ENCODE measurements around the gene MYMX. TPM values are rescaled to one million over a fixed set of nuclear protein-coding genes. Genes with fewer than 3 reads are reported as not detected.

MYMX gene
- total RNA-seq (2014; rRNA removed) (not detected in 2 replicates), Bru-seq, nascent RNA (not detected), BruChase-seq, experiment 1, labeled RNA remaining after a 6-hour chase (not detected), BruChase-seq, experiment 2, labeled RNA remaining after a 2-hour chase (not detected)
- long read RNA-seq, result 0 reads

DNA sequence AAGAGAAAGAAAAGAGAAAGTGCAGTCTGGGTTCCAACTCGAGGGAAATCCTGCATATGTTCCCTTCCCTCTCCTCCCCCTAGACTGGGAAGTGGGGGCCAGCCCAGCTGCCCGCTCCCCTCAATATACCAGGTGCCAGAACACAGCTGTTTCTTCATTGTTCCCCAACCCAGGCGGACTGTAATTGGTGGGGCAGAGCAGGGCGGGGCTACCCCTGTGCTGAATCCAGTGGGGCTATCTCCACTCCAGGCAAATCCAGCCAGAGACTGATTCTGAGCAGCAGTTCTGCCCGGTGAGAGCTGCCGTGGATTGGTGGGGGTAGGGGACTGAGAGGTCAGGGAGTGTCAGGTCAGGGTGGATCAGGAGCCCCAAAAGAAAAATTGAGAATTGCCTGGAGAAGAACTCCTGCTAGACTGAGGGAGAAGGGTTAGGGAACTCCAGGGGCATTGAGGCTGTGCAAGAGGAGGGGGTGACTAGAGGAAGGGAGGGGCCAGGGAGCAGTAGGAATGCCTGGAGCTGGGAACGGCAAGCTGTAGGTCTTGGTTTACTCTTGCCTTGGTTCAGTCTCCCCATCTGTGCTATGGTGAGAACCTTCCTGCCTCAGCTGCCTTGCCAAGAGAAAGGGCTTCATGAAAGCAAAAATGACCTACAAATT lies at the start of gene MYMX:
Gene MYMX (plus strand): TSS at position 250 of the 655 bp plus-strand sequence. CDS start 546 bp downstream, outside the sequence.
- ChIA-PET CTCF (no interaction called here), POLR2A (ENCODE audit: unreplicated experiment) (no interaction called here)
- intact Hi-C loops (cut with micrococcal nuclease), result no loop called here
- Histone ChIP-seq H3K27me3 (ENCODE audit: low read length) (no peaks in the 10 kb centered on the region), H3K9ac (ENCODE audit: low read length) (no peak within 1 kb of the TSS), H3K4me2 (ENCODE audit: low read length) (no peak within 1 kb of the TSS), H3K36me3 (ENCODE audit: low read depth, low read length) (no peaks in the 10 kb centered on the region), H3K27ac (ENCODE audit: low read length) (no peak within 1 kb of the TSS), H3K9me2 (replicated peaks; ENCODE audit: low read length) (no peaks in the 10 kb centered on the region), H3K9me3 (ENCODE audit: low read length) (no peaks in the 10 kb centered on the region), H2AFZ (ENCODE audit: low read length) (no peak within 1 kb of the TSS), H3K79me2 (ENCODE audit: low read length) (no peaks in the 10 kb centered on the region), H3K4me3 (ENCODE audit: low read length) (no peak within 1 kb of the TSS), H3K4me1 (ENCODE audit: insufficient read depth, low read length) (peaks cover 18% of the 10 kb centered on the region; the same call in 1 of the 2 replicates), H3F3A (ENCODE audit: low read length, unreplicated experiment) (peaks cover 4% of the 10 kb centered on the region), H4K20me1 (ENCODE audit: low read length) (no peaks in the 10 kb centered on the region)
- DNase-seq (no peak), ATAC-seq (no peak)
- no peak for TF ChIP-seq EZH2phosphoT487 (IDR thresholded peaks at IDR 0.05; ENCODE audit: borderline replicate concordance, low read length)
- TF ChIP-seq, protein P1, sequence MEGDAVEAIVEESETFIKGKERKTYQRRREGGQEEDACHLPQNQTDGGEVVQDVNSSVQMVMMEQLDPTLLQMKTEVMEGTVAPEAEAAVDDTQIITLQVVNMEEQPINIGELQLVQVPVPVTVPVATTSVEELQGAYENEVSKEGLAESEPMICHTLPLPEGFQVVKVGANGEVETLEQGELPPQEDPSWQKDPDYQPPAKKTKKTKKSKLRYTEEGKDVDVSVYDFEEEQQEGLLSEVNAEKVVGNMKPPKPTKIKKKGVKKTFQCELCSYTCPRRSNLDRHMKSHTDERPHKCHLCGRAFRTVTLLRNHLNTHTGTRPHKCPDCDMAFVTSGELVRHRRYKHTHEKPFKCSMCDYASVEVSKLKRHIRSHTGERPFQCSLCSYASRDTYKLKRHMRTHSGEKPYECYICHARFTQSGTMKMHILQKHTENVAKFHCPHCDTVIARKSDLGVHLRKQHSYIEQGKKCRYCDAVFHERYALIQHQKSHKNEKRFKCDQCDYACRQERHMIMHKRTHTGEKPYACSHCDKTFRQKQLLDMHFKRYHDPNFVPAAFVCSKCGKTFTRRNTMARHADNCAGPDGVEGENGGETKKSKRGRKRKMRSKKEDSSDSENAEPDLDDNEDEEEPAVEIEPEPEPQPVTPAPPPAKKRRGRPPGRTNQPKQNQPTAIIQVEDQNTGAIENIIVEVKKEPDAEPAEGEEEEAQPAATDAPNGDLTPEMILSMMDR (conservative IDR thresholded peaks at IDR 0.05; ENCODE audit: low read depth, low read length), result no peak
- TF ChIP-seq EZH2 (IDR thresholded peaks at IDR 0.05; ENCODE audit: low read length, unreplicated experiment), result no peak
- no TSS peak for BruUV-seq (replicated peaks)

DNA sequence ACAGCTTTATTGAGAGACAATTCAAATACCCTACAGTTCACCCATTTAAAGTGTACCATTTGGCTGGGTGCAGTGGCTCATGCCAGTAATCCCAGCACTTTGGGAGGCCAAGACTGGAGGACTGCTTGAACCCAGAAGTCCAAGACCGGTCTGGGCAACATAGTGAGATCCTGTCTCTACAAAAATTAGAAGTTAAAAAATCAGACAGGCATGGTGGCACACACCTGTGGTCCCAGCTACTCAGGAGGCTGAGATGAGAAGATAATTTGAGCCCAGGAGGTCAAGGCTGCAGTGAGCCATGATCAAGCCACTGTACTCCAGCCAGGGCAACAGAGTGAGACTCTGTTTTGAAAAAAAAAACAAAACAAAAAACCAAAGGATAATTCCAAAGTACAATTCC lies 49.2 kb upstream of the MYMX start:
- Histone ChIP-seq H3K4me2 (ENCODE audit: low read length) (no peak overlapping the region), H2AFZ (ENCODE audit: low read length) (no peak overlapping the region), H3K4me1 (ENCODE audit: insufficient read depth, low read length) (no peaks in the 10 kb centered on the region), H3K4me3 (ENCODE audit: low read length) (no peak overlapping the region), H3K27me3 (ENCODE audit: low read length) (no peaks in the 10 kb centered on the region), H3F3A (ENCODE audit: low read length, unreplicated experiment) (no peaks in the 10 kb centered on the region), H4K20me1 (ENCODE audit: low read length) (no peaks in the 10 kb centered on the region), H3K9me3 (ENCODE audit: low read length) (no peaks in the 10 kb centered on the region), H3K79me2 (ENCODE audit: low read length) (no peaks in the 10 kb centered on the region), H3K9ac (ENCODE audit: low read length) (no peak overlapping the region), H3K36me3 (ENCODE audit: low read depth, low read length) (no peaks in the 10 kb centered on the region), H3K9me2 (replicated peaks; ENCODE audit: low read length) (no peaks in the 10 kb centered on the region), H3K27ac (ENCODE audit: low read length) (no peak overlapping the region)
- intact Hi-C loops (cut with micrococcal nuclease), result no loop called here
- DNase-seq (no peak), ATAC-seq (no peak)
- POLR2A ChIA-PET (ENCODE audit: unreplicated experiment), result no interaction called here
- CTCF ChIA-PET, result no interaction called here
- BruUV-seq (replicated peaks), result no TSS peak
- TF ChIP-seq, protein P1 (conservative IDR thresholded peaks at IDR 0.05; ENCODE audit: low read depth, low read length), result no peak
- TF ChIP-seq EZH2 (IDR thresholded peaks at IDR 0.05; ENCODE audit: low read length, unreplicated experiment), result no peak

DNA sequence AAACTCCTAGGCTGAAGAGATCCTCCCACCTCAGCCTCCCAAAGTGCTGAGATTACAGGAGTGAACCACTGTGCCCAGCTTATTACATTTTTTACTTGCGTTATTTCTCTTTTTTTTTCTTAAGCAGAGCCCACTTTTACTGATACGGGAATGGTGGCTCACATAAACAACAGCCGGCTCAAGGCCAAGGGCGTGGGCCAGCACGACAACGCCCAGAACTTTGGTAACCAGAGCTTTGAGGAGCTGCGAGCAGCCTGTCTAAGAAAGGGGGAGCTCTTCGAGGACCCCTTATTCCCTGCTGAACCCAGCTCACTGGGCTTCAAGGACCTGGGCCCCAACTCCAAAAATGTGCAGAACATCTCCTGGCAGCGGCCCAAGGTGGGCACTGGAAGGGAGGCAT lies 47.6 kb upstream of the MYMX start:
- CTCF ChIA-PET, result no interaction called here
- intact Hi-C loops (cut with micrococcal nuclease), result no loop called here
- ATAC-seq (no peak), DNase-seq (no peak)
- Histone ChIP-seq H3F3A (ENCODE audit: low read length, unreplicated experiment) (no peaks in the 10 kb centered on the region), H2AFZ (ENCODE audit: low read length) (no peak overlapping the region), H3K9ac (ENCODE audit: low read length) (no peak overlapping the region), H3K4me1 (ENCODE audit: insufficient read depth, low read length) (no peaks in the 10 kb centered on the region), H3K9me2 (replicated peaks; ENCODE audit: low read length) (no peaks in the 10 kb centered on the region), H4K20me1 (ENCODE audit: low read length) (no peaks in the 10 kb centered on the region), H3K27ac (ENCODE audit: low read length) (no peak overlapping the region), H3K79me2 (ENCODE audit: low read length) (no peaks in the 10 kb centered on the region), H3K4me3 (ENCODE audit: low read length) (no peak overlapping the region), H3K9me3 (ENCODE audit: low read length) (no peaks in the 10 kb centered on the region), H3K4me2 (ENCODE audit: low read length) (no peak overlapping the region), H3K36me3 (ENCODE audit: low read depth, low read length) (no peaks in the 10 kb centered on the region), H3K27me3 (ENCODE audit: low read length) (no peaks in the 10 kb centered on the region)
- BruUV-seq (replicated peaks), result no TSS peak
- TF ChIP-seq, protein P1 (conservative IDR thresholded peaks at IDR 0.05; ENCODE audit: low read depth, low read length), result no peak
- TF ChIP-seq EZH2phosphoT487 (IDR thresholded peaks at IDR 0.05; ENCODE audit: borderline replicate concordance, low read length) (no peak), EZH2 (IDR thresholded peaks at IDR 0.05; ENCODE audit: low read length, unreplicated experiment) (no peak)
- POLR2A ChIA-PET (ENCODE audit: unreplicated experiment), result no interaction called here

Measured in PC-3 (cell line).